HUES6 (cell line): Measurements from ENCODE around the gene TNIK.

ENCODE experiments used
- H3K27ac ChIP-seq: 2 replicates; pipeline ENCODE4 v1.7.0; 2013; ENCODE audit warnings: low read depth, mild to moderate bottlenecking, low read length, inconsistent platforms
- H3K27me3 ChIP-seq: 2 replicates; pipeline ENCODE4 v1.6.1; 2013; ENCODE audit warnings: low read length; ENCODE audit not compliant: control insufficient read depth, insufficient read depth
- H3K36me3 ChIP-seq: 2 replicates; pipeline ENCODE4 v1.6.1; 2013; ENCODE audit warnings: low read length; ENCODE audit not compliant: control insufficient read depth, insufficient read depth
- H3K4me1 ChIP-seq: 2 replicates; pipeline ENCODE4 v1.6.1; 2013; ENCODE audit warnings: low read length; ENCODE audit not compliant: control insufficient read depth, insufficient read depth
- H3K4me3 ChIP-seq: 2 replicates; pipeline ENCODE4 v1.5.1; 2013; ENCODE audit warnings: low read depth, low read length
- H3K9ac ChIP-seq: one replicate; pipeline ENCODE4 v1.6.1; 2013; ENCODE audit warnings: mild to moderate bottlenecking, low read length
- H3K9me3 ChIP-seq: 2 replicates; pipeline ENCODE4 v1.6.1; 2013; ENCODE audit warnings: low read depth, low read length; ENCODE audit not compliant: control insufficient read depth, insufficient read depth

TNIK gene

GRCh38 chr3:171350364-171350763 is 109.8 kb downstream of the TNIK start:
- Histone ChIP-seq H3K4me3 (no peak overlapping the region), H3K9me3 (no peaks in the 10 kb centered on the region), H3K9ac (no peak overlapping the region), H3K4me1 (peaks cover 47% of the 10 kb centered on the region), H3K36me3 (no peaks in the 10 kb centered on the region), H3K27ac (no peak overlapping the region), H3K27me3 (no peaks in the 10 kb centered on the region)

GRCh38 chr3:171349392-171349791 is 110.8 kb downstream of the TNIK start:
- no peak overlapping the region for H3K4me3 ChIP-seq
- no peak overlapping the region for H3K9ac ChIP-seq
- H3K27me3 ChIP-seq: no peaks in the 10 kb centered on the region
- H3K36me3 ChIP-seq: no peaks in the 10 kb centered on the region
- peaks cover 46% of the 10 kb centered on the region for H3K4me1 ChIP-seq
- no peaks in the 10 kb centered on the region for H3K9me3 ChIP-seq
- no peak overlapping the region for H3K27ac ChIP-seq

- Histone ChIP-seq H3K9me3 (peaks cover 3% of the 10 kb centered on the region), H3K27me3 (no peaks in the 10 kb centered on the region), H3K36me3 (no peaks in the 10 kb centered on the region), H3K4me3 (no peak overlapping the region), H3K27ac (peak overlapping the region; percentile 23; the same call in 1 of the 2 replicates), H3K4me1 (peaks cover 45% of the 10 kb centered on the region), H3K9ac (no peak overlapping the region)
Observed at GRCh38 chr3:171348121-171348520, 112.1 kb downstream of the TNIK start.

- Histone ChIP-seq H3K4me1 (peaks cover 39% of the 10 kb centered on the region), H3K27me3 (no peaks in the 10 kb centered on the region), H3K9me3 (peaks cover 9% of the 10 kb centered on the region), H3K9ac (no peak overlapping the region), H3K4me3 (no peak overlapping the region), H3K27ac (peak overlapping the region; percentile 23; the same call in 1 of the 2 replicates), H3K36me3 (no peaks in the 10 kb centered on the region)
Observed at GRCh38 chr3:171347301-171348039, 112.7 kb downstream of the TNIK start.

- Histone ChIP-seq H3K9me3 (peaks cover 10% of the 10 kb centered on the region), H3K4me1 (peaks cover 34% of the 10 kb centered on the region), H3K36me3 (no peaks in the 10 kb centered on the region), H3K9ac (no peak overlapping the region), H3K4me3 (no peak overlapping the region), H3K27me3 (no peaks in the 10 kb centered on the region), H3K27ac (no peak overlapping the region)
Observed at GRCh38 chr3:171346582-171347300, 113.5 kb downstream of the TNIK start.

GRCh38 chr3:171346019-171346418 is 114.2 kb downstream of the TNIK start:
- Histone ChIP-seq H3K36me3 (no peaks in the 10 kb centered on the region), H3K27ac (no peak overlapping the region), H3K4me3 (no peak overlapping the region), H3K9me3 (peaks cover 10% of the 10 kb centered on the region), H3K4me1 (peaks cover 34% of the 10 kb centered on the region), H3K27me3 (no peaks in the 10 kb centered on the region), H3K9ac (no peak overlapping the region)

GRCh38 chr3:171345107-171345843 is 114.9 kb downstream of the TNIK start:
- no peak overlapping the region for H3K27ac ChIP-seq
- no peak overlapping the region for H3K9ac ChIP-seq

GRCh38 chr3:171343693-171344092 is 116.5 kb downstream of the TNIK start:
- Histone ChIP-seq H3K27ac (no peak overlapping the region), H3K9me3 (peaks cover 10% of the 10 kb centered on the region), H3K9ac (no peak overlapping the region), H3K27me3 (no peaks in the 10 kb centered on the region), H3K4me1 (peaks cover 29% of the 10 kb centered on the region), H3K36me3 (no peaks in the 10 kb centered on the region), H3K4me3 (no peak overlapping the region)

More at GRCh38 chr3:171345107-171345843, 114.9 kb downstream of the TNIK start:
- Histone ChIP-seq H3K4me1 (peaks cover 34% of the 10 kb centered on the region), H3K27me3 (no peaks in the 10 kb centered on the region), H3K4me3 (no peak overlapping the region), H3K36me3 (no peaks in the 10 kb centered on the region), H3K9me3 (peaks cover 10% of the 10 kb centered on the region)

GRCh38 chr3:171342783-171343420 is 117.3 kb downstream of the TNIK start:
- no peaks in the 10 kb centered on the region for H3K27me3 ChIP-seq
- peaks cover 10% of the 10 kb centered on the region for H3K9me3 ChIP-seq
- no peak overlapping the region for H3K9ac ChIP-seq
- peaks cover 23% of the 10 kb centered on the region for H3K4me1 ChIP-seq
- no peaks in the 10 kb centered on the region for H3K36me3 ChIP-seq
- H3K4me3 ChIP-seq: no peak overlapping the region
- H3K27ac ChIP-seq: no peak overlapping the region

- Histone ChIP-seq H3K4me3 (no peak overlapping the region), H3K9ac (no peak overlapping the region), H3K27ac (no peak overlapping the region), H3K27me3 (no peaks in the 10 kb centered on the region), H3K4me1 (peaks cover 19% of the 10 kb centered on the region), H3K36me3 (no peaks in the 10 kb centered on the region), H3K9me3 (peaks cover 10% of the 10 kb centered on the region)
Observed at GRCh38 chr3:171342200-171342599, 118.0 kb downstream of the TNIK start.
